Renal cortex interstitium (tissue), 11 donors: ENCODE results near the gene ZNF662. TPM values are rescaled to one million over a fixed set of nuclear protein-coding genes. Genes with fewer than 3 reads are reported as not detected.
A peak's percentile ranks its signal among the peaks of the same experiment; 100 is the strongest.

Experiments used
- DNase-seq, 11 donors: peaks; one replicate each; pipeline ENCODE4 v3.0.0-alpha.2; 2013; ENCODE audit warnings: low read depth in 9 of 11, low spot score in 4 of 11; ENCODE audit errors: extremely low read depth in 1 of 11
- polyA plus RNA-seq, 3 donors: library from polyadenylated mRNA; unstranded; fragments of 120-200 nt; gene quantifications; one replicate each; pipeline ENCODE4 v1.2.1, GENCODE V29; 2013; ENCODE audit not compliant: insufficient read length in 3 of 3

The ZNF662 gene
- polyA plus RNA-seq, 3 donors = 24.3 to 46.3 (median 27.9) TPM

DNA sequence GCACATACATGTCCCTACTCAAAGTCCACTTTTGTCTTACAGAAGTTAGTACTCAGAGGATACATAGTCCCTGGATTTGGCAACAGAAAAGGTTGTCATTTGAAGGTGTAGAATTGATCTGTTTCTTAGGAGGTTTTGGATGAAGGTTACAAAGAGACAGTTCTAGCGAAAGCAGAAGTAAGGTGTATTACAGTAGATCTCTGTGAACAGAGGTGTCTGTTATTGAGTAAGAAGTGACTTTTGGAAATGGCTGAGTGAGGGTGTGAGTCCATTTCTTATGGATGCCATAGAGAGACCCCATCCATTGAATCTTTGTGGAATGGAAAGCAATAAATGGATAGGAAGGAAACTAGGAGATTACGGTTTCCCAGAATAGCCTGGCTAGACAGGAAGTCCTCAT is 5.6 kb downstream of the ZNF662 start:
- no peak for DNase-seq

DNA sequence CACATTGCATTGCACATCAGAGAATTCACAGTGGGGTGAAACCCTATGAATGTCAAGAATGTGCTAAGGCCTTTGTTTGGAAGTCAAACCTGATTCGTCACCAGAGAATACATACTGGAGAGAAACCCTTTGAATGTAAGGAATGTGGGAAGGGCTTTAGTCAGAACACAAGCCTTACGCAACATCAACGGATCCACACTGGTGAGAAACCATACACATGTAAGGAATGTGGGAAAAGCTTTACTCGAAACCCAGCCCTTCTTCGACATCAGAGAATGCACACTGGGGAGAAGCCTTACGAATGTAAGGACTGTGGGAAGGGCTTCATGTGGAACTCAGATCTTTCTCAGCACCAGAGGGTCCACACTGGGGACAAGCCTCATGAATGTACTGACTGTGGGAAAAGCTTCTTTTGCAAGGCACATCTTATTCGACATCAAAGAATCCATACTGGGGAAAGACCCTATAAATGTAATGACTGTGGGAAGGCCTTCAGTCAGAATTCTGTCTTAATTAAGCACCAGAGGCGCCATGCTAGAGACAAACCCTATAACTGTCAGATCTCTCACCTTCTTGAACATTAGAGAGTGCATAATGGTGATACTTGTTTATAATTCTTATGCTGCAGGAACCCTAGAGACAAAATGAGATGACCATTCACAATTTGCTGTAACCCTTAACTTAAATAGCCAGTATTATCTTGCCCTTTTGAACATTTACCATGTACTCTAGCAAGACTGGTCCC is 9.0 kb downstream of the ZNF662 start:
- no peak for DNase-seq

DNA sequence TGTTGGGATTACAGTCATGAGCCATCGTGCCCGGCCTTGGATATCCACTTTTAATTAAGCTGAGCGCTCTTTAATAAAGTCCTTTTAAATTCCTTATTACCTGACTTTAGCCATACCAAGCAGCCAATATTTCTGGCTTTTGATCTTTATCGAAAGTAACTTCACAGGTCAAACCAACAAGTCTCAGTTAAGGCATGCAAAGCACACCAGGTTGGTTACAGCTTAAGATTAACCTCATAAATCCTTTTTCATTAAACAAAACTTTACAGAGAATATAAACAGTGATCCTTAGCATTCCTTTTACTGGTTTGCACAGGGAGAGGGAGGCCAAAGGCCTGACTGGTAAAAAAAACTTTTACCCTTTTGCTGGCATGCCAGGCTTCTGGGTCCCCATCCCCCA is 17.7 kb downstream of the ZNF662 start:
- DNase-seq = no peak

DNA sequence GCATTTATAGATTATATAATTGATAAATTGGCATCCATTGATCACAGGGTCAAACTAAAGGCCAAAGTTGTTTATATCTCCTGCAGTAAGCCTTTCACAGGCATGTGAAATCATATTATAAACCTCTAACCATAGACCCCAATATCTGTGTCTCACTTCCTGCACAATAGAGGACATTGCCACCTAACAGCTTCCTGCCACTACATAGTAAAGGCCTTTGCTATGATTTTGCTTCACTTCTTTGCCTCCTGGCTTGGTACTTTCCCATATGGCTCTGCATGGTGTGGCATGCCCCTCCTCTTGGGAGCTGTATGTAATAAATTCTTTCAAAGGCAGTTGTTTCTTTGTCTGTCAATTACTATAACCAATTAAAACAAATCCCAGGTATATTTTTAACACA is 20.4 kb downstream of the ZNF662 start:
- no peak for DNase-seq

DNA sequence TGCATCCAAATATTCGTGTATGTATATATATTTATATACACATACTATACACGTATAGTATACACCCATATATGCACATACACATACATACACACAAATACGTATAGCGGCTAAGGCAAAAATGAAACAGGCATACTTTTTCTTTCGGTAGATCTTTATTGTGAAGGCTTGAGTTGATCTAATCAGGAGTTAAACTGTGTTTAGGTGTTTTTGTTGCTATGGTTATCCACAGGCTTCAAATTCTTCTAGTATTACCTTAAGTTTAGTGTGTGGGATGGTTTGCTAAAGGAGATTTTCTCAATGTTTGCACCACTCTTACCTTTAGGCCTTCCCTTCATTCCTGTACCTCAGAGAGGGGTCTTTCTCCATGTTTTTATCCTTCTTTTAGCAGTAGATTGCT is 28.2 kb downstream of the ZNF662 start:
- DNase-seq = no peak

DNA sequence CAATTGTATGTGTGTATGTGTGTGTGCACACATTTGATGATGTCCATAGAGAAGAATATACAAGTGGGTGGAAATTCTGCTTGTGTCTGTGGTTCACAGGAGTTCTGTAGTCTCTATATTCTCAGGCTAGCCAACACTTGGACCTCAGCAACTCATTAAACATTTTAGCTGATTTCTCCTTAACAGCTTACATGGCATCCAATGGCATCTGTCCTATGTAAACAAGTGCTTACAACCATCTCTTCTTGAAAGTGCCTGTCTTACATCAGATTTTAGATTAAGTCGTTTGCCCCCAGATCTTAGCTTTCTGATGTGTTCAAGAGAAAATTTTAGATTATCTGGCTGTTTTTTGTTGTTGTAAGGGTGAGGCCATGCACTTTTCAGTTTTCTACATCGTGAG is 29.0 kb downstream of the ZNF662 start:
- no peak for DNase-seq

DNA sequence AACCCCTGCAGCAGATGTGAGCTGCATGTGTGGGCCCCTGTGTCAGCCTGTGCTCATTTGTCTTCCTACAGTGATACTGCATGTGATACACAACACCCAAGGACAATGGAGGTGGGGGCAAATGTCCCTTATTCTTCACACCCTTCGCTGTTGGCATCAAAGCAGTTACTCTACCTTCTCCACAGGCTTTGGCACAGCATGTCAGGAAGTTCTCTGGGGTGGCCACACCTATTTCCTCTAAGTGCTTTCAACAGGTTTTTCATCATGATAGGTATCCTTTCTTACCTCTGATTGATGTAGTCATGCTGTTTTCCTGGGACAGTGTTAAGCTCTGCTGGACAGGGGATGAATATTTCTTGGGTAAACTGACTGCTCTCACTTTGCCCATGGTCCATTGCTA is 29.5 kb downstream of the ZNF662 start:
- DNase-seq = no peak

DNA sequence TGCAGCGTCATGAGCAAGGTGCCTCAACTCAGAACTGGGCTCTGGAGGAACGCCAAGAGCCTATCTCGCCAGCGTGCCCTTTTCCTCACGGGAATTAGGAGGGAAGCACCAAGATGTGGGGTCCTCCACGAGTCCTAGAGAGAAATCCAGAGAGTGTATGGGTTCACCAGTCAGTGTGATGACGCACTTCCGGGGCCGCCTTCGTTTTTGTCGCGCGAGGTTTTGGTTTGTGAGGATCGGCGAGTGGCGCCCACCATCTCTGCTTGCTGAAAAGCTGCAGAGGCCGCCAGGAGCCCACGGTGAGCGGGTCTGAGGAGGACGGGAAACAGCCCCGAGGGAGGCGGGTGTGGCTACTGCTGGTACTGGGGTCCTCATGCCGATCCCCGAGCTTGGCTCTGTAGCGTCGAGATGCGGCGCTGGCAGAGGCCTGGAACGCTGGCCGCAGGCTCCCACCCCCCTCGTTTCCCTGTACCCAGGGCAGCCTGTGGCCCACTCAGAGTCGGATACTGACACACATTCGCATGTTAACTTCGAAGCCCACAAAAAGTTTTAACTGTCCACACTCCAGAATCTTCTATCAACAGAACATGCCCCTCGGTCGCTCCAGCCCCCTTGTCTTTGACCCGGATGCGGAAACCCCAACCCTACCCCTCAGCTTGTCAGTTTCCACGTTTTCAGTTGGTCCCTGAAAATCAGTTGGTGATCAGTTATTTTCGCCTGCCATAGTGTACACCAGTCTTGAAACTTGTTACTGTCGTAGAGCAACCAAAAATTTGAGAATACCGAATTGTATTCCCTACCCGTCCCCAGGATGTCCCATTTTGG is 30.4 kb downstream of the ZNF662 start:
- DNase-seq = peak in 9 of 11 donors; percentile 6 to 49 (median 33)

DNA sequence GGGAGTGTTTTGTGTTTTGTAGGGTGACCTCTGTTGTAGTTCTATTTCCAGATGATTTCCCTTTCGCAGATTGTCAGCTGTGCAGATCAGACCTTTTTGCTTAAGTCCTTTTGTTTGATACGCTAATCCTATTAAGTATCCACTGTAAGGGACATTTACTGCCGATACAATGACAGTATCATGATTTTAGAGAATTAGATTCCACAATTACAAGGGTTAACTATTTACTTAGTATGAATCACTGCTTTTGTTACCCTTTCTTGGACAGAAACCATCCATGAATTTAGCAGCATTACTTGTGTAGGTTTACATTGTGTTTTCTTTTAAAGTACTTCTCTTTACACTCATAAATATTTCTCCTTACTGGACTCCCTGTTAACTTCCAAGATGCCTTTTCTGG is 31.4 kb downstream of the ZNF662 start:
- DNase-seq = no peak

DNA sequence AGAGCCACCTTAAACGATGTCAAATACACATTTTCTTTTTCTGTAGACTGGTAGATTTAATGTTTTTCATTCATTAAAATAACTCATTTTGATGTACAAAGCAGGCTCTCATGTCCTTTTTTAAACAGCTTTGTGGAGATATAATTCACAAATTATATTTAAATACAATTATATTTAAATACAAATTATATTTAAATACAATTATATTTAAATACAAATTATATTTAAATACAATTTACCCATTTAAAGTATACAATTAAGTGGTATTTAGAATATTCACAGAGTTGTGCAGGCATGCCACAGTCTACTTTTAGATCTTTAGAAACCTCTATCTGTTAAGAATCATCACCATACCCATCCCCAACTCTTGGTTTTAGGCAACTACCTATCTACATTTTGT is 36.8 kb downstream of the ZNF662 start:
- no peak for DNase-seq

DNA sequence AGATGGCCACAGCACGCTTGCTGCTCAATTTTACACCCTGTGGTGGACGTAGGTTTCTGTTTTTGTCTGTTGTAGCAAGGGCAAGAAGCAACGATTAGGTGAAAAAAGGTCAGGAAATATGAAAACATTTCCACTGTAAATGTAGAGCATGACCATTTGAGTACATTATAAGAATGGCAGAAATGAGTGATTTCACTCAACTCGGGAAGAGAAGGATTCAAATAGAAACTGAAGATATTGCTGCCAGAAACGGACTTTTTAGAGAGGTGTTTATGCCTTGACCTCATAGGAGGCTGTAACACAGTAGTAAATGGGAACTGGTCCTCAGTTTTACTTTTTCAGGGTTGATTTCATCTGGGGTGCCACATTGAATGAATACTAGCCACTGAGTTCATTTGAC is 40.1 kb downstream of the ZNF662 start:
- no peak for DNase-seq

DNA sequence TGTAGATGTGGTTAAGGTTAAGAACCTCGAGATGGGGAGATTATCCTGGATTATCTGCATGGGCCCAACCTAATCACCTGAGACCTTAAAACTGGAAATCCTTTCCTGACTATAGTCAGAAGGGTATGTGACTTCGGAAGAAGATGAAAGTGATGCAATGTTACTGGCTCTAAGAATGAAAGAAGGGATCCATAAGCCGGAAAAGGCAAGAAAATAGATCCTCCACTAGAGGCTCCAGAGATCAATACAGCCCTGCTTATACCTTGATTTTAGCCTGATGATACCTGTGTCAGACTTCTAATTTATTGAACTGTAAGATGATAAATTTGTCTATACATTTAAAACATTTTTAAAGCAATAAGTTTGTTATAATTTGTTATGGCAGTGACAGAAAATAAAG is 51.6 kb downstream of the ZNF662 start:
- no peak for DNase-seq

DNA sequence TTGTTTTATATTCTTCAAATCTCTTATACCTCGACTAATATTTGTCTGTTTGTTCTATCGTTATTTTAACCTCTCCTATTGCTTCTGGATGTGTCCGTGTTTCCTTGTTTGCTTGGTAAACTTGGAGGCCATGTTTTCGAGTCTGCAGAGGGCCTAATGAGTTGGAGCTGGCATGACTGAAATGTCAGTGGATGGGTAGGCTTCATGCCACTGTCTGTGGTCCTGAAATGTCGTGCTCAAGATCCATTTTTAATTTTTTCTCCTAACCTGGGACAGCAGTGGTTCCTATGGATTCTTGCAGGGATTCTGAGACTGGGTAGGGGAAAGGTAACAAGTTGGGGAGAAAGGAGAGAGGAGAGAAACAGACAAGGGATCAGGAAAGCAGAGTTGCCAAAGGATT is 54.3 kb downstream of the ZNF662 start:
- DNase-seq = no peak

DNA sequence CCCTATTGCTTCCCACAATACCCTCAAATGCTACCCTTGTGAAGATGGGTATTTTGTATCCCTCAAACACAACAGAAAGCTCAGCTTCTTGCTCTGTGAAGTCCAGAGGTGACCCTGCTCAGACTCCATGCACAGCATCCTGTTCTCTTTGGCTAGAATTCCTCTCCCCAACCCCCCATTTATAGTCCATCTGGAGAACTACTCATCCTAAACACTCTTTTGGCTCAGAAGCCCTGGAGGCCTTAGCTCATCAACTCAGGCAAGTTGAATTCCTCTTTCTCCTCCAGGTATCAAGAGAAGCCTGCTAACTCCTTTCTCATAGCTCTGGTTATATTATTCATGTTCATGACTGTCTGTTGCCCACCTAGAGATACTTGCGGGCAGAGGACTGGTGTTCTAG is 54.8 kb downstream of the ZNF662 start:
- DNase-seq = no peak

DNA sequence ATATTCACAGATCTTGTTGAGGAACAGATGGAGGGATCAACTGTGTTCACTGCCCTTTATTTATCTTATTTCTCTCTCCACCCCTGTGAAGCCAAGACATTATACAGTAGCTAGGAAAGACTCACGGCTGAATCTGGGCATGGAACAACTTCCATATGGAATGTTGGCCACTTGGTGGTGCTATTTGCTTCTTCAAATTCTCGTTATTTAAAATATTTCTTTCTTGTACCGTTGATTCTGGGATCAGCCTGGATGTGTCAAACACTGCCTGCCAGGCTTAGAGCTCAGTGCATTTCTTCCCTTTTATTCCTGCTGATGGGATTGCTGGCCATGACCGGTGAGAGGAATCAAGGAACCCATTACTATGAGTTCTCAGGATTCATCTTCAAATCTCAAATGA is 55.7 kb downstream of the ZNF662 start:
- DNase-seq = peak; percentile 18 to 62 (median 52)

DNA sequence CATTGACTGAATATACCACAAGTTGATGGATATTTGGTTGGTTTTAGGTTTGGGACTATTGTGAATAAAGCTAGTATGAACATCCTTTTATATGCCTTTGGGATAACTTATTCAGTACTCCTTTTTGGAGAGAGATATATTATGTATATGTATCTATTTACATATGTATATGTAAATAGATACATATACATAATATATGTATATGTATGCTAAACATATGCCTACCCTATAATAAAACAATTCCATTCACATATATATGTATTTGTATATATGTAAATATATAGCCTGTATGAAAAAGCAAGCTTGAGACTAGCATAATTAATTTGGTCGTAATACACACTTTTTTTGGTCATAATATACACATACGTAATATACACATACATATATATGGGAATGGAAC is 57.3 kb downstream of the ZNF662 start:
- DNase-seq = no peak

DNA sequence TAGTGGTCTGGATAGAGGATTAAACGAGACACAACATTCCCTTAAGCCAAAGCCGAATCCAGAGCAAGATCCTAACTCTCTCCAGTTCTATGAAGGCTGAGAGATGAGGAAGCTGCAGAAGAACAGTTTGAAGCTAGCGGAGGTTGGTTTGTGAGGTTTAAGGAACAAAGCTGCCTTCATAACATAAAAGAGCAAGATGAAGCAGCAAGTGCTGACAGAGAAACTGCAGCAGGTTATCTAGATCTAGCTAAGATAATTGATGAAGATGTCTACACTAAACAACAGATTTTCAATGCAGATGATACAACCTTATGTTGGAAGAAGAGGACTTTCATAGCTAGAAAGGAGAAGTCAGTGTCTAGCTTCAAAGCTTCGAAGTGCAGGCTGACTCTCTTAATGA is 58.3 kb downstream of the ZNF662 start:
- no peak for DNase-seq
